IPS-15b (cell line): ENCODE measurements around the gene SIK2.

Source experiments
- H3K27me3 ChIP-seq: one replicate; pipeline ENCODE4 v1.6.1; 2013; ENCODE audit warnings: low read length; ENCODE audit not compliant: control insufficient read depth, insufficient read depth
- H3K36me3 ChIP-seq: one replicate; pipeline ENCODE4 v1.6.1; 2013; ENCODE audit warnings: low read length; ENCODE audit not compliant: control insufficient read depth, insufficient read depth
- H3K4me1 ChIP-seq: one replicate; pipeline ENCODE4 v1.6.1; 2013; ENCODE audit warnings: mild to moderate bottlenecking, low read length; ENCODE audit not compliant: control insufficient read depth, insufficient read depth
- H3K4me3 ChIP-seq: one replicate; pipeline ENCODE4 v1.5.1; 2013; ENCODE audit warnings: low read depth, low read length
- H3K9ac ChIP-seq: one replicate; pipeline ENCODE4 v1.6.1; 2013; ENCODE audit warnings: low read depth, mild to moderate bottlenecking, low read length
- H3K9me3 ChIP-seq: one replicate; pipeline ENCODE4 v1.6.1; 2013; ENCODE audit warnings: mild to moderate bottlenecking, low read length; ENCODE audit not compliant: control insufficient read depth, insufficient read depth

The SIK2 gene

DNA sequence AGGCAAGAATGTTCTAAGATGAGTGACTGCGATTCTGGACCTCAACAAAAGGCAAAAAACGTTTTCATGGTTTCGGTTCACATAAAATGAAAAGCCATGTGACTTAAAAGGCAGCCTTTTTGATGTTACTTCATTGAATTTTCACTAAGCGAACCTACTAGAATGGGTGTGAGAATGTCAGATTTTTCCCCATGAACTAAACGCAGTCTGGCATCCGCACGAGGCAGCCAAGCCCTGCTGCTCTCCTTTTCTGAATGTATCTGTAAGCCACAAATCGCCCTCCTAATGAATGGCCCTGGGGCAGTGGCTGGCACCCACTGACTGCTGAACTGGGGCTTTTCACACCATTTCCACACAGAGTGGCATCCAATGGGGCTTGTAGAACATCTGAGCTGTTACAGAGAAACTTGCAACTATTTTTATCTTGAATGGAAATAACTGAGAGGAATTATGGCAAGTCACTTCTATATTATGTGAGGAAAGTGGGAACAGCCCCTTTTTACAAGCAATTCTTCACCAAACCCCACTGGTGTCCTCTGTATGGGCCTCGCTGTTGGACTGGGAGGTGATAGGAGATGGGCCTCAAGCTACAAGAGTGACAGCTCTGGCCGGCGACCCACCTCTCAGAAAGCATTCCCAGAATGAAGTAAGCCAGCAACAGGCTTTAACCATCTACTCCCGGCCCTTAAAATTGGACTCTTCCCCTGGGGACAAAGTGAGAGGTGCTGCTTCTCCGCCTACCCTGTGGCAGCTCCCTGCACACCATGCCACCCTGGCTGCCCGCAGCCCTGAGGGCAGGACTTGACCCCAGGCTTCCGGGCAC, 134.6 kb downstream of the SIK2 start:
- Histone ChIP-seq H3K9me3 (no peaks in the 10 kb centered on the region), H3K27me3 (no peaks in the 10 kb centered on the region), H3K9ac (peak overlapping the region; percentile 42), H3K4me1 (no peaks in the 10 kb centered on the region), H3K36me3 (peaks cover 3% of the 10 kb centered on the region), H3K4me3 (no peak overlapping the region)

DNA sequence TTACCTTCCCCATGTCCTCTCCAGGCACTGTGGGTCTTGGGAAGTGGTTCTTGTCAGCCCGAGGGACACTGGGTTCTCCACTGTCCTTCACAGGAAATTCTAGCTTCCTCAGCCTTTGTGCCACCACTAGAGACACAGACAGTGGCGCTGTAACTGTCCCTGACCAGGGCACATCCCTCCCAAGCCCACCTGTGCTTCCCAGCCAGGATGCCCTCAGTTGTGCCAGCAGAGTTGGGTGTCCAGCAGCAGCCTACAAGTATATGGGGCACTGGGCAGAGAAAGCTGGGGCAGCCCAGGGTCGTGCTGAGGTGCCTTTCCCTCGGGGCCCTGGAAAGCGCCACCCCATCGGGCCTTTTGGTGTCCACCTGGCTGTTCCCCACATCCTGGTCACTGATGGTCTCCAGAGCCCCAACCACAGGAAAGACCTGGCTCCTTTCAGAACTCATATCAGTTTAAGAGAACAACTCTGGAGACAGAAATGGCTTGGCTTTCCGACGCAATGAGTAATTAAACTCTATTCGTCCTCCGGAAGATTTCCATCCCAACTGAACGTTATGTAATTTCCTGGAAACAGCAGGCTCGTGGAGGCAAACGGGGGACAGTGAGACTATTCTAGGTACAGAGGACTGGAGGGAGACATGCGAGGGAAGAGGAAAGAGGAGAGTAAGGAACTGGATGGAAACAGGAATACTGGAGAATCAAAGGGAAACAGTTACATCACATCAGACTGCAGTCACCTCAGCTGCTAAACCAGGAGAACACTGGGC, 135.4 kb downstream of the SIK2 start:
- Histone ChIP-seq H3K9me3 (no peaks in the 10 kb centered on the region), H3K4me3 (no peak overlapping the region), H3K27me3 (no peaks in the 10 kb centered on the region), H3K36me3 (peaks cover 3% of the 10 kb centered on the region), H3K9ac (peak overlapping the region; percentile 9), H3K4me1 (no peaks in the 10 kb centered on the region)

DNA sequence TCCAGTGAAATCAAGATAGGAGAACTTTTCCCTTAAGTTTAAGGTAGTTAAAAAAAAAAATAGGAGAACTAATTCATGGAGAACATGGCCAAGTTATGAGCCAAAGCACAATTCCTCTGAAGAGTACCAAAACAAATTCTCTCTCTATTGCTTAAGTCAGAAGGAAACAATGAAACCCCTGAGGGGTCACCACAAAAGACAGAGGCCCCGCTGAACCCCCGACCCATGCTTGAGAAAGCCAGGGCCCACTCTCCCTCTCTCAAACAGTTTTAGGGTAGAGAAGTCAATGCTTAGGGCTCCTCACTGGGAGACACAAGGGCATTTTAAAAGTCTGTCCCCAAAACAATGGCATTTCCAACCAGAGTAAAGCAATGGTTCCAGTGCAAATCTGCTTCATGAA, 137.1 kb downstream of the SIK2 start:
- Histone ChIP-seq H3K36me3 (peaks cover 3% of the 10 kb centered on the region), H3K4me3 (no peak overlapping the region), H3K4me1 (no peaks in the 10 kb centered on the region), H3K27me3 (no peaks in the 10 kb centered on the region), H3K9ac (no peak overlapping the region), H3K9me3 (no peaks in the 10 kb centered on the region)

DNA sequence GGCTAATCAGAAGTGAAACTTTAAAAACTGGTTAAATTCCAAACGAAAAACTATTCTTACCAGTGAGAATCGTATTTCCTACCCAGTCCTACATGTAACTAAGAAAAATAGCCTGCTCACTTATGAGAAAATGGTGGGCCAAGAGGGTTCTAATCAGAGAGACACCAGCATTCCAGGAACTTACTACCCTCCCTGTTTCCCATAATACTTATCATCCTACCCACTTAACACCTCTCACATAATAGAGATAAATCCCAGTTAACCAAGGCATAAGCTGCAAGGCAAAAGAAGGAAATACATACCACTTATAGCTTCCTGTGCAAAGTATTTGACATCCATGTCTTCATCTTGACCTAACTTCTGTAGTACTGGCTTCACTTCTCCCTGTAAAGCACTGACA, 139.5 kb downstream of the SIK2 start:
- Histone ChIP-seq H3K4me3 (no peak overlapping the region), H3K36me3 (no peaks in the 10 kb centered on the region), H3K9ac (no peak overlapping the region), H3K9me3 (no peaks in the 10 kb centered on the region), H3K4me1 (no peaks in the 10 kb centered on the region), H3K27me3 (no peaks in the 10 kb centered on the region)

DNA sequence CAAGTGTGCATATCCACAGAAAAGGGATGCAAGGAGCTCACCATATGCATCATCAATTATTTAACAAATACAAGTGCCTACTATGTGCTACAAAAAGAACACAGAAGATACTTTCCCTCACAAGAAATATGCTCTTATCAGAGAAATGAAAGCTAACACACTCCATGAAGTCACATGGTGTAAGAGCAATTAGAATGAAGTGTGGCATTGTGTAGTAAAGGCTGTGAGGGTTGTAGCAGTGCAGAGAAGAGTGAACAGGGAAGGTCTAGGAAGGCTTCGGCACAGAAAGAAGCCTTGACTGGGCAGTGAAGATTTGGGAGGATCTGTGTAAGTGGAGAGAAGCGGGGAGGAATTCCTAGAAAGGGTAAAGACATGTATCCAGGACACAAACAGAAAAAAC, 141.5 kb downstream of the SIK2 start:
- no peaks in the 10 kb centered on the region for H3K27me3 ChIP-seq
- peaks cover 4% of the 10 kb centered on the region for H3K36me3 ChIP-seq
- H3K4me3 ChIP-seq, result no peak overlapping the region
- no peaks in the 10 kb centered on the region for H3K9me3 ChIP-seq
- no peak overlapping the region for H3K9ac ChIP-seq
- no peaks in the 10 kb centered on the region for H3K4me1 ChIP-seq

DNA sequence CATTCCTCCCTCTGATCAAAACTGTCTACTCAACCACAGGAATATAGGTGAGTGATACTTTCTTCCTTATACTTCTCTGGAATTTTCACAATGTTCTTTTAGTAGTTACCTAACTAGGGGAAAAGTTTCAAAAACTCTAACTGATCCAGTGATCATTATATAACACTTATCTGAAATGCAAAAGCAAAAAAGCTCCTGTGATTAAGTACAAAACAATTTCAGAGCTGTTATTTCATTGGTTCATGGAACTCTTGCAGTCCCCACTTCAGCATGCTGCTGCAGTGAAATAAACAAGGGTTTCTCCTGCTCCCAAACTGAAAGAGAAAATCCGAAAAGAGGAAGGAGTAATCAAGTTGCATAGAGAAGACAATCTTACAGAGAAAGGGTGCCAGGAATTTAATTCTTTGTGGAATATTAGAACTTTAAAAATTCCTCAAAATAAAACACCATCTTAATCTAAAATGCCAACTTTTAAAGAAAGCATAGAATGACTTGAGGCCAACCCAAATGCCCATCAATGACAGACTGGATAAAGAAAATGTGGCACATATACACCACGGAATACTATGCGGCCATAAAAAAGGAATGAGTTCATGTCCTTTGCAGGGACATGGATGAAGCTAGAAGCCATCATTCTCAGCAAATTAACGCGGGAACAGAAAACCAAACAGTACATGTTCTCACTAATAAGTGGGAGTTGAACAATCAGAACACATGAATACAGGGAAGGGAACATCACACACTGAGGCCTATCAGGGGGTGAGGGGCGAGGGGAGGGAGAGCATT, 143.7 kb downstream of the SIK2 start:
- H3K36me3 ChIP-seq, result peaks cover 4% of the 10 kb centered on the region
- H3K4me3 ChIP-seq, result no peak overlapping the region
- no peaks in the 10 kb centered on the region for H3K4me1 ChIP-seq
- H3K27me3 ChIP-seq, result no peaks in the 10 kb centered on the region
- H3K9ac ChIP-seq, result no peak overlapping the region
- no peaks in the 10 kb centered on the region for H3K9me3 ChIP-seq

DNA sequence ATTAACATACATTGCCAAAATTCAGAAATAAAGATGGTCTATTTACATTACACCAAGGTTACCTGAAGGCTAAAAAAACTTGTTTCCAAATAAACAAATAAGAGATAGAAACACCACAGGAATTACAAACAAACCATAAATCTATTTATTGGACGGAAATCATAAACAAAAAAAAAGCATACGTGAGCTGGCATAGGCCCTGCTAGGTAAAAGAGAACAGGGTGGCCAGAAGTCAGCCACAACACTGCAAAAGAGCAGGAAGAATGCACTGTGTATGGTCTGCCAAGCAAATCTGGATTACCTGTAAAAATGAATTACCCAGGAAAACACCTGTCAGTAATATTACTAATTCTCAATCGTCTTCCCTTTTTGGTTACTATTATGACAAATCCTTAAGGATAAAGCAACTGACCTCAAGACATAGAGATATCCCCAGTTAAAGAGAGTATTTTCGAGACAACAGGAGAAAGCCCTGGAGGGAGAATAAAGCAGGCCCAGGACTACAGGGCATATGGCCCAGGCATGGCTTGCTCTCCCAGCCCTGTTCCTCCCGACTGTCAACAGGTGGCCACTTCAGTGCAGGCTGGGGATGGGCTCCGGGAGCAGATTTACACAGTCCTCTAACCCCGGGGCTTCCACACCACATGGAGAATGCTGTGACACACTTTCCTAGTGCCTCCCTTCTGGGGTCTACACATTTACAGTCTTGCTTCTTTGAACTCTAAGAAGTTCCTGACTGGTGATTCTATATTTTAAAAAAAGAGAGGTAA, 146.0 kb downstream of the SIK2 start:
- Histone ChIP-seq H3K27me3 (no peaks in the 10 kb centered on the region), H3K9me3 (no peaks in the 10 kb centered on the region), H3K9ac (no peak overlapping the region), H3K36me3 (peaks cover 8% of the 10 kb centered on the region), H3K4me3 (no peak overlapping the region), H3K4me1 (no peaks in the 10 kb centered on the region)

DNA sequence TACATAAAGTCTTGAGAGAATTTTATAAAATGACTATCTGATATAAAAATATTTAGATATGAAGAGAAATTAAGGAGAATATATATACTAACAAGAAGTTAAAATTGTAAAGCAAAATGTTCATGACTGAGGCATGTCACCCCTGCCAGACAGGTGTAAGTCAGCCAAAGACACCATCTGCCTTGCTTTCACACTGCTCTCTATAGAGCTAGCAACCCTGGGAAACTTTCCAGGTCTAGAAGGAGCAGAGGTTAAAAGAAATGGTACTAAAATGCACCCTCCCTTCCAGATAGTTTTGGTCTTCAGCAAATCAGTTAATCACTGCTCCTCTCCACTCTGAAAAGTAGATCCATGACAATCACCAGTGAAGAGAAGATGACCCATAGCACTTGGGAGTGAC, 147.4 kb downstream of the SIK2 start:
- Histone ChIP-seq H3K9me3 (no peaks in the 10 kb centered on the region), H3K9ac (no peak overlapping the region)

DNA sequence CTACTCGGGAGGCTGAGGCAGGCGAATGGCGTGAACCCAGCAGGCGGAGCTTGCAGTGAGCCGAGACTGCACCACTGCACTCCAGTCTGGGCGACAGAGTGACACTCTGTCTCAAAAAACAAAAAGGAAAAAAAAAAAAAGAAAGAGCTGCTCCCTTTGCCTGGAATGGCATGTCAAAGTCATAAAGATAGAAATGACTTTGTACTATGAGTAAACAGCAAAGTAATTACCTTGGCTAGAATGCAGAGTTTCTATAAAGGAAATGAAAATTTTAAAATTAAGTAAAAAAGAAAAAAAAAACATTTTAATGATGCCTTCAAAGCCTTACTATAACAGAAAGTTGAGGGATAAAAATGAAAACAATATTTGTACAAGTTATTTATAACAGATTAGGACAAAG, 153.8 kb downstream of the SIK2 start:
- H3K9me3 ChIP-seq, result no peaks in the 10 kb centered on the region
- no peak overlapping the region for H3K4me3 ChIP-seq
- no peaks in the 10 kb centered on the region for H3K4me1 ChIP-seq
- no peak overlapping the region for H3K9ac ChIP-seq
- H3K36me3 ChIP-seq, result peaks cover 33% of the 10 kb centered on the region
- H3K27me3 ChIP-seq, result no peaks in the 10 kb centered on the region

More for the DNA sequence above, 147.4 kb downstream of the SIK2 start:
- Histone ChIP-seq H3K4me3 (no peak overlapping the region), H3K4me1 (no peaks in the 10 kb centered on the region), H3K36me3 (peaks cover 17% of the 10 kb centered on the region), H3K27me3 (no peaks in the 10 kb centered on the region)

DNA sequence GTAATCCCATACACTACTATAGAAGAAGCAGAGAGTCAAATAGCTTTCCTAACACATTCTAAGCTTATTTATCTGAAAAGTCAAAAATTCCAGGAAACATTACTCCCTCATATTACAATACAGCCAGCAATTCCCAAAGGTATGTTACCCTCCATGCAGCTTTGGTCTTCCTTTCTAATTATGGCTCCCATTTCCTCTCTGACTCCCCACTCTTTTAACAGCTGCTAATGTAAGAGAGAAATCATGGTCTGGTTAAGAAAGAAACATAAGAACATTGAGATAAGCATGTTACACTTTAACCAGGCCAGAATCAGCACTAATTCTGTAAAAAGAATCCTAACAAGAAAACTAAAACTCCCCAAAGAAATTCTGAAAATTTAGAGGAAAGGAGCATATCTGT, 157.1 kb downstream of the SIK2 start:
- Histone ChIP-seq H3K4me1 (no peaks in the 10 kb centered on the region), H3K9me3 (no peaks in the 10 kb centered on the region), H3K4me3 (no peak overlapping the region), H3K27me3 (no peaks in the 10 kb centered on the region), H3K36me3 (peaks cover 21% of the 10 kb centered on the region), H3K9ac (no peak overlapping the region)

DNA sequence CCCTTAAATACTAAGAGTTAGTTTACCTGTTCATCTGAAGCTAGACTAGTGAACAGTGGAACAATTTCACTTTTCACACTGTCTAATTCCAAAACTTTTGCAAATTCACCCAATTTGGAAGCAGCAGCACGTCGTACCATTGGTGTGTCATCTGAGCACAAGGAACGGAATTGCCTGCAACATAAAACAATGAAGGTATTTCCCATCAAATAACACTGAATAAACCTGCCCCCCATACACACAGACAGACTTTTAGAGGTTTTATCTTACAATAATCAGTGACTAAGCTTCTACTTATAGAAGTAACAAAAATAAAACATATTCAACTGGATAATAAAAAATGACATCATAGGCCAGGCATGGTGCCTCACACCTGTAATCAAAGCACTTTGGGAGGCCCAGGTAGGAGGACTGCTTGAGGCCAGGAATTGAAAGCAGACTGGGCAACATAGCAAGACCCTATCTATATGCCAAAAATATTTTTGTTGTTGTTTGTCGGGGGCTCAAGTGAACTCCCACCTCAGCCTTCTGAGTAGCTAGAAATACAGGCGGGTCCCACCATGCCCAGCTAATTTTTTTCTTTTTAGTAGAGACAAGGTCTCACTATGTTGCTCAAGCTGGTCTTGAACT, 157.6 kb downstream of the SIK2 start:
- no peak overlapping the region for H3K4me3 ChIP-seq
- H3K27me3 ChIP-seq, result no peaks in the 10 kb centered on the region
- no peak overlapping the region for H3K9ac ChIP-seq
- no peaks in the 10 kb centered on the region for H3K4me1 ChIP-seq
- peaks cover 21% of the 10 kb centered on the region for H3K36me3 ChIP-seq
- no peaks in the 10 kb centered on the region for H3K9me3 ChIP-seq
